ENCODE results near the gene VSX2. TPM values are rescaled to one million over a fixed set of nuclear protein-coding genes. Genes with fewer than 3 reads are reported as not detected.

Gene VSX2
- total RNA-seq, 4 donors from 2014 or later, result not detected

DNA sequence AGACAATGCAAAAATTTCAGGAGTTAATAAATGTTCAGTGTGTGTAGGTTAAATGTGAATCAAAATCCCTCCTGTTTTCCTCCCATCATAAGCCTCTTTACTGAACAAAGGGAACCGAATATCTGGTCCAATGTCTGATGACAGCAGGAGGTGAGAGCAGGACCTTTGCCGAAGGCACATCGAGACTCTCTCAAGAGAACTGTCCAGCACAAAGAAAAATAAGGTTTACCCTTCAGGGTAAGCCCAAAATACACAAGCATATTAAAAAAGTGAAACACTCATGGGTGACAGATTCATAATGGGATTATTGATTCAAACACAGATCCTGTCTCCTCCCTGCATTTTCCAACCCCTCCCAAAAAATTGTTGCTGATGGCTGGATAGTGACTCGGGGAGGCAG, 4.2 kb upstream of the VSX2 start:
- no peak for DNase-seq (ENCODE audit: low spot score in 2 of 2)
- WGBS, 2 donors, result 68 to 72% methylated on average over 4 of the region's 4 CpGs

DNA sequence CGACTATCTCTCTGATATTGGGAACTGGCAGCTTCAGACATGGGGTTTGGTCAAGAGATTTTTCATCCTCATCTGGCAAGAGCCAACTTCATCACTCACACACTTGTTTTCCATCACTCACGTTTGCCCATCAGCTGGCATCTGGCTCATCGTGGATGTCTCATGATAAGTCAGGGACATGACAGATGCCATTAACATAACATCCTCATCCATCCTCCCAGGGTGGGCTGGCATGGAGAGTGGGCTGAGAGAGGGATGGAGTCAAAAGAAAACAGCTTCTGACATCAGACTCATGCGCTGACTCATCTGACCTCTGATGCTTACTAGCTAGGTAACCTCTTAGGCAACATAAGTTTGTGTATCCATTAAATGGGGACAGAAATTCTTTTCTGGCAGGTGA, 1.8 kb upstream of the VSX2 start:
- no peak for DNase-seq (ENCODE audit: low spot score in 2 of 2)

More for the DNA sequence above, 4.2 kb upstream of the VSX2 start:
- intact Hi-C loops (cut with DNase I; ENCODE audit: low total_unique reads), result no loop called here
- no peak overlapping the region for H3K4me3 ChIP-seq (ENCODE audit: low read depth, poor library complexity, severe bottlenecking)
- TF ChIP-seq POLR2A (IDR thresholded peaks at IDR 0.05), result no peak
- TF ChIP-seq, protein P1, sequence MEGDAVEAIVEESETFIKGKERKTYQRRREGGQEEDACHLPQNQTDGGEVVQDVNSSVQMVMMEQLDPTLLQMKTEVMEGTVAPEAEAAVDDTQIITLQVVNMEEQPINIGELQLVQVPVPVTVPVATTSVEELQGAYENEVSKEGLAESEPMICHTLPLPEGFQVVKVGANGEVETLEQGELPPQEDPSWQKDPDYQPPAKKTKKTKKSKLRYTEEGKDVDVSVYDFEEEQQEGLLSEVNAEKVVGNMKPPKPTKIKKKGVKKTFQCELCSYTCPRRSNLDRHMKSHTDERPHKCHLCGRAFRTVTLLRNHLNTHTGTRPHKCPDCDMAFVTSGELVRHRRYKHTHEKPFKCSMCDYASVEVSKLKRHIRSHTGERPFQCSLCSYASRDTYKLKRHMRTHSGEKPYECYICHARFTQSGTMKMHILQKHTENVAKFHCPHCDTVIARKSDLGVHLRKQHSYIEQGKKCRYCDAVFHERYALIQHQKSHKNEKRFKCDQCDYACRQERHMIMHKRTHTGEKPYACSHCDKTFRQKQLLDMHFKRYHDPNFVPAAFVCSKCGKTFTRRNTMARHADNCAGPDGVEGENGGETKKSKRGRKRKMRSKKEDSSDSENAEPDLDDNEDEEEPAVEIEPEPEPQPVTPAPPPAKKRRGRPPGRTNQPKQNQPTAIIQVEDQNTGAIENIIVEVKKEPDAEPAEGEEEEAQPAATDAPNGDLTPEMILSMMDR (IDR thresholded peaks at IDR 0.05), result no peak

DNA sequence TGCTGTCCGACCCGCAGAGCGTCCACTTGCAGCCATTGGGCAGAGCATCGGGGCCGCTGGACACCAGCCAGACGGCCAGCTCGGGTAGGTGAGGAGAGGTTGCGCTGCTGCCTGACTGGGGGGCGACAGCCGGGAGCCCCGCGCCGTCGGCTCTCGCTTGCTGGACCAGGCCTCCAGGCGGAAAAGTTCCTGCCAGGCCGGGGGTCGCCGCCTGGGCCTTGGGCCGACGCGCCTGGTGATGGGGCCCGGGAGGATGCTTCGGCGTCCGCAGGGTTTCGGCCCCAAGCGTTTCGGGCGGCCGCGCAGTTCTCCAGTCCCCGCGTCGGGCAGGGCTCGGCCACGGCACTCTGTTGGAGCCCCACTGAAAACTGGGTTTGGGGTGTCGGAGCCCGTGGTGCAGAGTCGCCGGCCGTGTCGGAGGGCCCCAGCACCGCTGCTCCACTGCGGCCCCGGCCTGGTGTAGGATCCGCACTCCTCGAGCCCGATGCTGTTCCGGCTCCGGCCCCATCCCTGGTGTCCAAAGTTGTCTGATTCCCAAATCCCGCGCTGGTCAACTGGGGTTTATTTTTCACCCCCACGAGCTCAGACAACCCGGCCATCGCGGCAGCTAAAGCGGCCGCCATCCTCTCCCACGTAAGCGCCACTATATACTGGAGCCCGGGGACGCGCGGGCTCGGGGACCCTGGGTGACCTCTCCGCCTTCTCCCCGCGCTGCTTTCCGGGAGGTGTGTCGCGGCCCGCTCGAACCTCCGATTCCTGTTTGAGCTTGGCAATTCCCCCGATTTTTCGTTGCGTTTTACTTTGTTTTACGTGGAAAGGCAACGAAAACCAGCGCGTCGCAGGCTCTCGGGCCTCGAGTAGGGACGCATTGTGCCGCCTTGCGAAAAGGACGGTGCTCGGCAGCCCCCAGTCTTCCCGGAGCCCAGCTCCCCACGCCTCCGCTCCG, 872 bp downstream of the VSX2 start:
- 1 to 5% methylated on average over 60 to 61 of the region's 94 CpGs for WGBS, 2 donors

More for the DNA sequence above, 1.8 kb upstream of the VSX2 start:
- no peak overlapping the region for H3K4me3 ChIP-seq (ENCODE audit: low read depth, poor library complexity, severe bottlenecking)
- 63 to 77% methylated on average over 4 of the region's 4 CpGs for WGBS, 2 donors
- TF ChIP-seq, protein P1 (IDR thresholded peaks at IDR 0.05), result no peak
- no peak for TF ChIP-seq POLR2A (IDR thresholded peaks at IDR 0.05)
- intact Hi-C loops (cut with DNase I; ENCODE audit: low total_unique reads), result no loop called here

DNA sequence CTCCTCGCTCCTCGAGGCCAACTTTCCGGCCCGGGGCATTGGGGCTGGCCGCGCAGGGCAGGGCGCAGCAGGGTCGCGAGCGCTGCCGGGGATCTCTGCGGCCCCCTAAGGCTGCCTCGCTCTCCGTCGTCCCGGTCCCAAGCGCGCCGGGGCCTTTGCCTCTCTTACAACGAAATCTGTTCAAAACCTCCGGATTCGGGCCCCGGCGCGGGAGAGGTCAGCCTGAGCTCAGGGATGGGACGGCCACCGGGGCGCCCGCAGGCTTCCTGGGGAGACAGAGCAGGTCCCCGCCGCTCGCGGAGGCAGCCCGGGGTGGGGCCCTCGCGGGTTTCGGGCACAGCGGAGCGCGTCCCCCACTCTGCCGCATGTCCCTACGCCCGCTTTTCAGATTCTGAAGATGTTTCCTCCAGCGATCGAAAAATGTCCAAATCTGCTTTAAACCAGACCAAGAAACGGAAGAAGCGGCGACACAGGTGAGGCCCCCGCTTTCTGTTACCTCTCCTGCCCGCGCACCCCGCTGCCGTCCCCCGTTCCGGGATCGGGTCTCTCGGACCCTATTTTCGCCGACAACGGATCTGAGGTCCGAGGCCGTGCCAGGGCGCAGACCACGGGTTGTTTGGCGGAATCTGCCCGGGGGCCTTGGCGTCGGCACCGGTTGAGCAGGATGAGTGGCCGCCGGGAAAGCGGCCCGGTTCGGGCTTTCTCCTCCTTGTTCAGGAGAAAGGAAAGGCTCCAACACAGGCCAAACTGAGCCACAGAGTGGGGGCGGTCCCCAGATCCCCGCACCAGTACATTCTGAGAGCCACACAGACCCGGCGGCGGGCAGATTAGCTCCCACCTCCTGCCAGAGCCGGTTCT, 1.8 kb downstream of the VSX2 start:
- H3K4me3 ChIP-seq (ENCODE audit: low read depth, poor library complexity, severe bottlenecking), result peak overlapping the region; percentile 0
- TF ChIP-seq POLR2A (IDR thresholded peaks at IDR 0.05), result no peak
- TF ChIP-seq, protein P1 (IDR thresholded peaks at IDR 0.05), result no peak
- intact Hi-C loops (cut with DNase I; ENCODE audit: low total_unique reads), result loop anchor here (5.0 kb wide), 1 partner anchor 1769 kb away; no protein-coding TSS in a partner anchor
- WGBS, 2 donors, result 2 to 3% methylated on average over 55 to 56 of the region's 80 CpGs
- no peak for DNase-seq (ENCODE audit: low spot score in 2 of 2)

More for the DNA sequence above, 872 bp downstream of the VSX2 start:
- TF ChIP-seq, protein P1 (IDR thresholded peaks at IDR 0.05), result no peak
- TF ChIP-seq POLR2A (IDR thresholded peaks at IDR 0.05), result no peak
- H3K4me3 ChIP-seq (ENCODE audit: low read depth, poor library complexity, severe bottlenecking), result no peak overlapping the region
- DNase-seq (ENCODE audit: low spot score in 2 of 2), result no peak
- intact Hi-C loops (cut with DNase I; ENCODE audit: low total_unique reads), result loop anchor here (5.0 kb wide), 1 partner anchor 1768 kb away; no protein-coding TSS in a partner anchor

DNA sequence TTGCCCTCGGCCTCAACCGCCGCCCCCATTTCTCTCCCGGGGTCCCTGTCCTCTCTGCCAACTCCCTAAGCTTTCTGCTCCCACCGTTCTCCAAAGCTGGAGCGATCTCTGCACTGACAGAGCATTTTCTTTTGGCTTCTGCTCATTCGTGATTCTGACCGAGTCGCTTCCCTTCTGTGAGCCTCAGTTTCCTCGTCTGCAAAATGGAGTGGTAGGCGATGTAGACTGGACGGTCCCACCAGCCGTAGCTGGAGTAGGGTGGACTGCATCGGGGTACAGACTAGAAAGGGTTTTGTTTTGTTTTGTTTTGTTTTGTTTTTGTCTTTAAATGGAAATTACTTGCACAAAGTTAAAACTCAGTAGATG, 2.4 kb downstream of the VSX2 start:
- H3K4me3 ChIP-seq (ENCODE audit: low read depth, poor library complexity, severe bottlenecking), result no peak overlapping the region
- intact Hi-C loops (cut with DNase I; ENCODE audit: low total_unique reads), result loop anchor here (5.0 kb wide), 1 partner anchor 1769 kb away; no protein-coding TSS in a partner anchor
- DNase-seq (ENCODE audit: low spot score in 2 of 2), result no peak
- TF ChIP-seq, protein P1 (IDR thresholded peaks at IDR 0.05), result no peak
- 6 to 8% methylated on average over 14 of the region's 14 CpGs for WGBS, 2 donors
